Testis (tissue), 2 donors: ENCODE measurements around the gene PCCB.

ENCODE experiments used
- POLR2A ChIP-seq: fragments of 450-650 bp; IDR thresholded peaks from one replicate; pipeline ENCODE4 v1.6.1; 2017; ENCODE audit warnings: antibody characterized with exemption, mild to moderate bottlenecking, moderate library complexity
- TF ChIP-seq, protein P1 (sequence below), 3 experiments: fragments of 450-650 bp in 2 of 3; fragments of 200-600 bp in 1 of 3; sonication (generic) in 1 of 3; IDR thresholded peaks; one replicate each; pipeline ENCODE4 v1.5.1; 2016 to 2019; ENCODE audit warnings: antibody characterized with exemption in 3 of 3, mild to moderate bottlenecking in 2 of 3, moderate library complexity in 1 of 3

DNA sequence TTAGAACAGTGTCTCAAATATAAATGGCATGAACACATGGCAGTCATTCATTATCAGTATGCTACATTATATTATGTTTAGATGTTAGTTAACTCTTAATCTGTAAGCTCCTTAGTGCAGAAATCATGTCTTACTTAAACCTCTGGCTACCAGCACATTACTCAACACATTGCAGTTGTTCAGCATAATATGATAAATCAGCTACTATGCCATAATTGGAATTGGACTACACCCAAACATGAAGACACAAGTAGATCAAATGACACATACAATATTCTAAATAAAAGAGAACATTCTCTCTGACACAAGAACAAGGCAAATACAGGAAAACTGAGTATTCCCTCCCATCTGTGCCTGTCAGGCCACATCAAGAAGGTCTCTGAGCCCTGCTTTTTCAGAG lies 116.1 kb downstream of the PCCB start:
- TF ChIP-seq, protein P1, sequence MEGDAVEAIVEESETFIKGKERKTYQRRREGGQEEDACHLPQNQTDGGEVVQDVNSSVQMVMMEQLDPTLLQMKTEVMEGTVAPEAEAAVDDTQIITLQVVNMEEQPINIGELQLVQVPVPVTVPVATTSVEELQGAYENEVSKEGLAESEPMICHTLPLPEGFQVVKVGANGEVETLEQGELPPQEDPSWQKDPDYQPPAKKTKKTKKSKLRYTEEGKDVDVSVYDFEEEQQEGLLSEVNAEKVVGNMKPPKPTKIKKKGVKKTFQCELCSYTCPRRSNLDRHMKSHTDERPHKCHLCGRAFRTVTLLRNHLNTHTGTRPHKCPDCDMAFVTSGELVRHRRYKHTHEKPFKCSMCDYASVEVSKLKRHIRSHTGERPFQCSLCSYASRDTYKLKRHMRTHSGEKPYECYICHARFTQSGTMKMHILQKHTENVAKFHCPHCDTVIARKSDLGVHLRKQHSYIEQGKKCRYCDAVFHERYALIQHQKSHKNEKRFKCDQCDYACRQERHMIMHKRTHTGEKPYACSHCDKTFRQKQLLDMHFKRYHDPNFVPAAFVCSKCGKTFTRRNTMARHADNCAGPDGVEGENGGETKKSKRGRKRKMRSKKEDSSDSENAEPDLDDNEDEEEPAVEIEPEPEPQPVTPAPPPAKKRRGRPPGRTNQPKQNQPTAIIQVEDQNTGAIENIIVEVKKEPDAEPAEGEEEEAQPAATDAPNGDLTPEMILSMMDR (IDR thresholded peaks at IDR 0.05) = no peak
- no peak for TF ChIP-seq POLR2A
